NCI-H1105 treated with DMSO at 0.1 percent for 48 hours (cell line): ENCODE data around the gene OR2T35.
"Not testable (repeated sequence)": the region's sequence is repeated elsewhere in the genome, so short reads cannot be mapped to it uniquely, and the experiment has no call there.

Source experiments
- DNase-seq: peaks from one replicate; lab custom pipeline; 2025; lab: John Stamatoyannopoulos, UW

Gene OR2T35

GRCh38 chr1:248645178-248645577, at the start of gene OR2T35:
TSS of gene OR2T35 (minus strand) at chr1:248645278. CDS start at chr1:248639258, 6,020 bp downstream.
- not testable (repeated sequence) for DNase-seq

GRCh38 chr1:248691567-248692155, 46.6 kb upstream of the OR2T35 start:
- DNase-seq: no peak

GRCh38 chr1:248688527-248689298, 43.6 kb upstream of the OR2T35 start:
- DNase-seq: no peak

- no peak for DNase-seq
Measured at GRCh38 chr1:248686815-248687214, 41.7 kb upstream of the OR2T35 start.

- DNase-seq: no peak
Measured at GRCh38 chr1:248681651-248682050, 36.6 kb upstream of the OR2T35 start.

GRCh38 chr1:248670003-248670402, 24.9 kb upstream of the OR2T35 start:
- DNase-seq: no peak

GRCh38 chr1:248663453-248664328, 18.6 kb upstream of the OR2T35 start:
- DNase-seq: not testable (repeated sequence)

GRCh38 chr1:248656797-248657196, 11.7 kb upstream of the OR2T35 start:
- DNase-seq: not testable (repeated sequence)

GRCh38 chr1:248655354-248655753, 10.3 kb upstream of the OR2T35 start, which contains the start of gene OR2T27:
TSS of gene OR2T27 (minus strand) at chr1:248655528. CDS start at chr1:248650884, 4,644 bp downstream.
- DNase-seq: not testable (repeated sequence)

GRCh38 chr1:248648770-248649536, 3.9 kb upstream of the OR2T35 start:
- DNase-seq: not testable (repeated sequence)

- not testable (repeated sequence) for DNase-seq
Measured at GRCh38 chr1:248642971-248643651, 2.0 kb downstream of the OR2T35 start.

GRCh38 chr1:248641583-248641982, 3.5 kb downstream of the OR2T35 start:
- DNase-seq: not testable (repeated sequence)

- DNase-seq: not testable (repeated sequence)
Measured at GRCh38 chr1:248640906-248641305, 4.2 kb downstream of the OR2T35 start.

GRCh38 chr1:248639652-248640051, 5.4 kb downstream of the OR2T35 start:
- DNase-seq: not testable (repeated sequence)

- DNase-seq: not testable (repeated sequence)
Measured at GRCh38 chr1:248636612-248637011, 8.5 kb downstream of the OR2T35 start.

GRCh38 chr1:248634991-248635390, 10.1 kb downstream of the OR2T35 start, which contains the start of gene OR2T11:
TSS of gene OR2T11 (minus strand) at chr1:248635091. CDS start at chr1:248627128, 7,963 bp downstream.
- not testable (repeated sequence) for DNase-seq

GRCh38 chr1:248631354-248632008, 13.6 kb downstream of the OR2T35 start:
- no peak for DNase-seq

- DNase-seq: no peak
Measured at GRCh38 chr1:248630551-248630950, 14.5 kb downstream of the OR2T35 start.

GRCh38 chr1:248627971-248628844, 16.9 kb downstream of the OR2T35 start:
- no peak for DNase-seq
